ENCODE data around the gene KATNB1. TPM values are rescaled to one million over a fixed set of nuclear protein-coding genes. Genes with fewer than 3 reads are reported as not detected.

Gene KATNB1
- total and polyA plus RNA-seq, 2 experiments from 2014 or later = 31.4 to 65.9 TPM

GRCh38 chr16:57773655-57774295 lies 38.2 kb downstream of the KATNB1 start (continued):
- TF ChIP-seq CTCF (conservative IDR thresholded peaks at IDR 0.05; ENCODE audit: low read depth in 2 of 2) (no peak), NANOG (IDR thresholded peaks at IDR 0.05; ENCODE audit: borderline replicate concordance) (no peak), JUNB (IDR thresholded peaks at IDR 0.05; ENCODE audit: unreplicated experiment) (no peak), ETS1 (IDR thresholded peaks at IDR 0.05) (no peak), POLR2AphosphoS5 (IDR thresholded peaks at IDR 0.05; ENCODE audit: low read depth) (no peak)

- Histone ChIP-seq H2AFZ (no peak overlapping the region), H3F3A (replicated peaks; ENCODE audit: low read depth) (peaks cover 7% of the 10 kb centered on the region), H3K4me1 (ENCODE audit: insufficient read depth) (peaks cover 17% of the 10 kb centered on the region), H3K36me3 (ENCODE audit: insufficient read depth) (no peaks in the 10 kb centered on the region), H3K4me2 (peak overlapping the region; percentile 64), H3K27ac (ENCODE audit: low read depth) (no peak overlapping the region), H3K79me2 (replicated peaks; ENCODE audit: insufficient read depth) (no peaks in the 10 kb centered on the region), H4K20me1 (replicated peaks; ENCODE audit: insufficient read depth) (no peaks in the 10 kb centered on the region; the same call in 1 of the 2 replicates), H3K4me3 (0 out of 2 replicates have a peak overlapping the region, but pooled peaks have one; percentile 17), H3K27me3 (ENCODE audit: insufficient read depth) (no peaks in the 10 kb centered on the region), H3K9me2 (ENCODE audit: insufficient read depth) (no peaks in the 10 kb centered on the region)
- H3K36me3 Mint-ChIP-seq (ENCODE audit: low read depth) = no peaks in the 10 kb centered on the region
- H3K4me1 Mint-ChIP-seq = peaks cover 31% of the 10 kb centered on the region
- no peak for DNase-seq (ENCODE audit: low spot score)
- peaks cover 16% of the 10 kb centered on the region for H3K27me3 Mint-ChIP-seq (ENCODE audit: insufficient read depth, low read depth, poor library complexity)
- peak overlapping the region; percentile 23; the same call in 1 of the 3 replicates for H3K4me3 Mint-ChIP-seq
- no peaks in the 10 kb centered on the region for H3K9me3 Mint-ChIP-seq
- no peak for ATAC-seq
- H3K27ac Mint-ChIP-seq = no peak overlapping the region
- TF ChIP-seq CREB1 (CRISPR knock-in tag; IDR thresholded peaks at IDR 0.05; ENCODE audit: low read depth) = no peak
- TF ChIP-seq STAT1 (IDR thresholded peaks at IDR 0.05; ENCODE audit: unreplicated experiment) = no peak
- TF ChIP-seq NANOG (IDR thresholded peaks at IDR 0.05; ENCODE audit: borderline replicate concordance) = no peak
- TF ChIP-seq EZH2 (IDR thresholded peaks at IDR 0.05; ENCODE audit: low read depth, unreplicated experiment) = no peak
- TF ChIP-seq JUNB (IDR thresholded peaks at IDR 0.05; ENCODE audit: unreplicated experiment) = no peak
- no peak for TF ChIP-seq ZNF462 (CRISPR knock-in tag; IDR thresholded peaks at IDR 0.05)
- TF ChIP-seq CTCF (conservative IDR thresholded peaks at IDR 0.05; ENCODE audit: low read depth in 2 of 2) = no peak
- no peak for TF ChIP-seq EZH2phosphoT487 (IDR thresholded peaks at IDR 0.05; ENCODE audit: unreplicated experiment)
- no peak for TF ChIP-seq ZNF331 (CRISPR knock-in tag; IDR thresholded peaks at IDR 0.05; ENCODE audit: low read depth)
- TF ChIP-seq ZNF114 (CRISPR knock-in tag; IDR thresholded peaks at IDR 0.05) = no peak
Observed at GRCh38 chr16:57774705-57775285, 39.2 kb downstream of the KATNB1 start.

All from GM23338 (cell line).